RWPE1 (cell line): ENCODE data around the gene CLASRP.
A peak's percentile ranks its signal among the peaks of the same experiment; 100 is the strongest.

Experiments
- CTCF ChIA-PET: fragments of 350-600 bp; sonication (Branson Sonifier 250); formaldehyde crosslinking; extraction: SDS; loops from one replicate; lab custom pipeline; 2021; lab: Yijun Ruan, JAX
- POLR2A ChIA-PET: fragments of 400-600 bp; formaldehyde crosslinking; extraction: SDS; loops from one replicate; lab custom pipeline; 2020; ENCODE audit warnings: antibody characterized with exemption; ENCODE audit not compliant: low non-redundant PET; lab: Yijun Ruan, JAX
- DNase-seq: peaks from one replicate; pipeline ENCODE4 v3.0.0; 2012; ENCODE audit warnings: low spot score
- H3K27ac ChIP-seq: fragments of 450-650 bp; 2 replicates; pipeline ENCODE4 v1.5.1; 2017
- CTCF ChIP-seq: fragments of 450-650 bp; conservative IDR thresholded peaks from 2 replicates; pipeline ENCODE4 v1.5.1; 2017; ENCODE audit warnings: low read depth, mild to moderate bottlenecking

CLASRP gene

GRCh38 chr19:45110851-45111266 is 72.0 kb downstream of the CLASRP start:
- ChIA-PET POLR2A (no interaction called here), CTCF (no interaction called here)
- no peak for TF ChIP-seq CTCF
- no peak for DNase-seq
- no peak overlapping the region for H3K27ac ChIP-seq

GRCh38 chr19:45112111-45112827 is 73.4 kb downstream of the CLASRP start:
- POLR2A ChIA-PET: no interaction called here
- CTCF ChIA-PET: interaction anchor here (0.5 kb wide), 1 partner anchor 19 kb away, joined by 3 read pairs; the partner anchor contains the start of gene PPP1R37
- H3K27ac ChIP-seq: no peak overlapping the region
- no peak for DNase-seq
- no peak for TF ChIP-seq CTCF

GRCh38 chr19:45113628-45114027 is 74.8 kb downstream of the CLASRP start:
- no peak for DNase-seq
- POLR2A ChIA-PET: interaction anchor here (0.5 kb wide), 1 partner anchor 23 kb away, joined by 4 read pairs; no protein-coding TSS in a partner anchor

GRCh38 chr19:45114116-45114515 is 75.3 kb downstream of the CLASRP start:
- DNase-seq: no peak
- ChIA-PET CTCF (no interaction called here), POLR2A (interaction anchor here (0.5 kb wide), 1 partner anchor 23 kb away, joined by 4 read pairs; no protein-coding TSS in a partner anchor)
- no peak for TF ChIP-seq CTCF
- H3K27ac ChIP-seq: peak overlapping the region; percentile 8; the same call in 1 of the 2 replicates

More at GRCh38 chr19:45113628-45114027, 74.8 kb downstream of the CLASRP start:
- no peak for TF ChIP-seq CTCF
- peak overlapping the region; percentile 8; the same call in 1 of the 2 replicates for H3K27ac ChIP-seq
- CTCF ChIA-PET: no interaction called here

GRCh38 chr19:45115809-45116615 is 77.2 kb downstream of the CLASRP start:
- CTCF ChIA-PET: interaction anchor here (1.1 kb wide), 1 partner anchor 392 kb away, joined by 3 read pairs; no protein-coding TSS in a partner anchor
- POLR2A ChIA-PET: no interaction called here
- no peak for TF ChIP-seq CTCF
- no peak for DNase-seq
- H3K27ac ChIP-seq: no peak overlapping the region

- POLR2A ChIA-PET: no interaction called here
- TF ChIP-seq CTCF: no peak
- no peak for DNase-seq
- peak overlapping the region; percentile 43 for H3K27ac ChIP-seq
- CTCF ChIA-PET: no interaction called here
These were observed 78.3 kb downstream of the CLASRP start for GRCh38 chr19:45117167-45117594.
